Vagina (tissue), 2 donors: Measurements from ENCODE around the gene PSMG2. TPM values are rescaled to one million over a fixed set of nuclear protein-coding genes. Genes with fewer than 3 reads are reported as not detected.

Source experiments
- DNase-seq, 2 donors: peaks; one replicate each; pipeline ENCODE4 v3.0.0-alpha.2; 2017; ENCODE audit errors: extremely low spot score in 2 of 2
- H3K27ac ChIP-seq: fragments of 200-600 bp; sonication (generic); one replicate; pipeline ENCODE4 v1.5.1; 2019
- H3K27me3 ChIP-seq: fragments of 200-600 bp; sonication (generic); one replicate; pipeline ENCODE4 v1.5.1; 2019
- H3K36me3 ChIP-seq, 2 donors: fragments of 200-600 bp; sonication (generic); one replicate each; pipeline ENCODE4 v1.5.1; 2017 to 2019
- H3K4me1 ChIP-seq: fragments of 200-600 bp; sonication (generic); one replicate; pipeline ENCODE4 v1.5.1; 2019
- H3K4me3 ChIP-seq, 2 donors: fragments of 200-600 bp; sonication (generic); 1 replicate in 1 of 2; 2 replicates in 1 of 2; pipeline ENCODE4 v1.5.1; 2016 to 2019
- H3K9me3 ChIP-seq: fragments of 200-600 bp; sonication (generic); one replicate; pipeline ENCODE4 v1.5.1; 2019
- POLR2A ChIP-seq, 2 donors: fragments of 450-650 bp; IDR thresholded peaks; one replicate each; pipeline ENCODE4 v1.6.1; 2017; ENCODE audit warnings: antibody characterized with exemption in 2 of 2, mild to moderate bottlenecking in 2 of 2, moderate library complexity in 2 of 2
- POLR2AphosphoS5 ChIP-seq, 2 donors: sonication (generic); formaldehyde crosslinking; IDR thresholded peaks; one replicate each; pipeline ENCODE4 v1.9.0; 2017; ENCODE audit warnings: antibody characterized with exemption in 2 of 2, mild to moderate bottlenecking in 2 of 2, low read depth in 1 of 2; ENCODE audit not compliant: insufficient read depth in 1 of 2
- intact Hi-C: fragments of 100-400 bp; cut with DNase I; formaldehyde crosslinking; loops from one replicate; pipeline ENCODE4 v1.15.1; 2023
- total RNA-seq: library from RNA; depleted of rRNA; stranded (reverse); fragments of >200 nt; gene quantifications from one replicate; pipeline ENCODE4 v1.2.3, GENCODE V29; 2016
- TF ChIP-seq, protein P1 (sequence below), 3 experiments: fragments of 450-650 bp in 2 of 3; fragments of 200-600 bp in 1 of 3; sonication (generic) in 1 of 3; IDR thresholded peaks; one replicate each; pipeline ENCODE4 v1.5.1; 2017 to 2019; ENCODE audit warnings: antibody characterized with exemption in 3 of 3, mild to moderate bottlenecking in 2 of 3, moderate library complexity in 2 of 3

The PSMG2 gene
- total RNA-seq, 1 donor from 2014 or later: 56.2 TPM

- Histone ChIP-seq H3K27ac (peak overlapping the region; percentile 63), H3K4me3 (peak overlapping the region; percentile 17 to 20), H3K9me3 (no peaks in the 10 kb centered on the region), H3K4me1 (no peaks in the 10 kb centered on the region), H3K36me3 (peaks cover 0 to 17% of the 10 kb centered on the region in 2 donors), H3K27me3 (no peaks in the 10 kb centered on the region)
- TF ChIP-seq, protein P1, sequence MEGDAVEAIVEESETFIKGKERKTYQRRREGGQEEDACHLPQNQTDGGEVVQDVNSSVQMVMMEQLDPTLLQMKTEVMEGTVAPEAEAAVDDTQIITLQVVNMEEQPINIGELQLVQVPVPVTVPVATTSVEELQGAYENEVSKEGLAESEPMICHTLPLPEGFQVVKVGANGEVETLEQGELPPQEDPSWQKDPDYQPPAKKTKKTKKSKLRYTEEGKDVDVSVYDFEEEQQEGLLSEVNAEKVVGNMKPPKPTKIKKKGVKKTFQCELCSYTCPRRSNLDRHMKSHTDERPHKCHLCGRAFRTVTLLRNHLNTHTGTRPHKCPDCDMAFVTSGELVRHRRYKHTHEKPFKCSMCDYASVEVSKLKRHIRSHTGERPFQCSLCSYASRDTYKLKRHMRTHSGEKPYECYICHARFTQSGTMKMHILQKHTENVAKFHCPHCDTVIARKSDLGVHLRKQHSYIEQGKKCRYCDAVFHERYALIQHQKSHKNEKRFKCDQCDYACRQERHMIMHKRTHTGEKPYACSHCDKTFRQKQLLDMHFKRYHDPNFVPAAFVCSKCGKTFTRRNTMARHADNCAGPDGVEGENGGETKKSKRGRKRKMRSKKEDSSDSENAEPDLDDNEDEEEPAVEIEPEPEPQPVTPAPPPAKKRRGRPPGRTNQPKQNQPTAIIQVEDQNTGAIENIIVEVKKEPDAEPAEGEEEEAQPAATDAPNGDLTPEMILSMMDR (IDR thresholded peaks at IDR 0.05): no peak
- peak; percentile 46 to 48 for TF ChIP-seq POLR2AphosphoS5 (IDR thresholded peaks at IDR 0.05; ENCODE audit: insufficient read depth in 1 of 2, low read depth in 1 of 2)
- peak in 1 of 2 donors; percentile 36 for TF ChIP-seq POLR2A (IDR thresholded peaks at IDR 0.05)
- DNase-seq: no peak
- intact Hi-C loops: no loop called here
Observed at GRCh38 chr18:12679183-12679786, 23.6 kb upstream of the PSMG2 start.

GRCh38 chr18:12686100-12686499 lies 16.7 kb upstream of the PSMG2 start:
- no peak for DNase-seq
- H3K36me3 ChIP-seq: peaks cover 0 to 8% of the 10 kb centered on the region in 2 donors
- TF ChIP-seq, protein P1 (IDR thresholded peaks at IDR 0.05): no peak
- TF ChIP-seq POLR2A (IDR thresholded peaks at IDR 0.05) (no peak), POLR2AphosphoS5 (IDR thresholded peaks at IDR 0.05; ENCODE audit: insufficient read depth in 1 of 2, low read depth in 1 of 2) (no peak)

GRCh38 chr18:12689256-12689850 lies 13.5 kb upstream of the PSMG2 start:
- DNase-seq: no peak
- Histone ChIP-seq H3K36me3 (peaks cover 0 to 8% of the 10 kb centered on the region in 2 donors), H3K27ac (no peak overlapping the region), H3K27me3 (no peaks in the 10 kb centered on the region), H3K4me3 (no peak overlapping the region), H3K9me3 (no peaks in the 10 kb centered on the region), H3K4me1 (no peaks in the 10 kb centered on the region)
- TF ChIP-seq, protein P1 (IDR thresholded peaks at IDR 0.05): no peak
- TF ChIP-seq POLR2AphosphoS5 (IDR thresholded peaks at IDR 0.05; ENCODE audit: insufficient read depth in 1 of 2, low read depth in 1 of 2): no peak
- TF ChIP-seq POLR2A (IDR thresholded peaks at IDR 0.05): no peak
- intact Hi-C loops: no loop called here

More at GRCh38 chr18:12686100-12686499, 16.7 kb upstream of the PSMG2 start:
- H3K4me1 ChIP-seq: no peaks in the 10 kb centered on the region
- no peak overlapping the region for H3K4me3 ChIP-seq
- H3K27ac ChIP-seq: no peak overlapping the region
- H3K9me3 ChIP-seq: no peaks in the 10 kb centered on the region
- H3K27me3 ChIP-seq: no peaks in the 10 kb centered on the region
- intact Hi-C loops: no loop called here

GRCh38 chr18:12692206-12692605 lies 10.6 kb upstream of the PSMG2 start:
- H3K4me1 ChIP-seq: no peaks in the 10 kb centered on the region
- intact Hi-C loops: no loop called here
- H3K27me3 ChIP-seq: no peaks in the 10 kb centered on the region
- H3K4me3 ChIP-seq: no peak overlapping the region
- H3K27ac ChIP-seq: no peak overlapping the region
- H3K9me3 ChIP-seq: no peaks in the 10 kb centered on the region
- no peak for TF ChIP-seq POLR2AphosphoS5 (IDR thresholded peaks at IDR 0.05; ENCODE audit: insufficient read depth in 1 of 2, low read depth in 1 of 2)
- TF ChIP-seq, protein P1 (IDR thresholded peaks at IDR 0.05): no peak
- TF ChIP-seq POLR2A (IDR thresholded peaks at IDR 0.05): no peak
- no peak for DNase-seq
- peaks cover 0 to 10% of the 10 kb centered on the region in 2 donors for H3K36me3 ChIP-seq

DNA sequence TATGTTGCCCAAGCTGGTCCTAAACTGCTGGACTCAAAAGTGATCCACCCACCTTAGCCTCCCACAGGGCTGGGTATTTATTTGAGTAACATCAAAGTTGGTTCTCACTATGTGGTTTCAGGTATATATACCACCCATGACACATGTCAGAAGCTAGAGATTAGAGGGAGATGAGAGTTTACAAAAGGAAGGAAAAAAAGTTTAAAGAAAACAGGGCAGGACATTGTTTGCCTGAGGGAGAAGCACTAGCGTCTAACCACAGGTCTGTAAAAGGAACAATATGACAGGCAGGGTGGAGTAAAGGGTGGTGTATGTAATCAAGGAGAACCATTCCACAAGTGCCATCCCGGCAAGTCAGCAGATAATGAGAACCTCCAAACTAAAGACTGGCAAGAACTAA lies 8.8 kb upstream of the PSMG2 start:
- intact Hi-C loops: no loop called here
- no peaks in the 10 kb centered on the region for H3K4me1 ChIP-seq
- DNase-seq: no peak
- H3K27me3 ChIP-seq: no peaks in the 10 kb centered on the region
- no peaks in the 10 kb centered on the region for H3K9me3 ChIP-seq
- peaks cover 0 to 12% of the 10 kb centered on the region in 2 donors for H3K36me3 ChIP-seq
- TF ChIP-seq POLR2A (IDR thresholded peaks at IDR 0.05): no peak
- TF ChIP-seq POLR2AphosphoS5 (IDR thresholded peaks at IDR 0.05; ENCODE audit: insufficient read depth in 1 of 2, low read depth in 1 of 2): peak in 1 of 2 donors; percentile 31
- TF ChIP-seq, protein P1 (IDR thresholded peaks at IDR 0.05): no peak
- H3K4me3 ChIP-seq: no peak overlapping the region
- H3K27ac ChIP-seq: no peak overlapping the region
